Measurements from ENCODE around the gene BMERB1. TPM values are rescaled to one million over a fixed set of nuclear protein-coding genes. Genes with fewer than 3 reads are reported as not detected.

BMERB1 gene
- total RNA-seq, 4 donors from 2014 or later = 75.6 to 103 (median 92.9) TPM

DNA sequence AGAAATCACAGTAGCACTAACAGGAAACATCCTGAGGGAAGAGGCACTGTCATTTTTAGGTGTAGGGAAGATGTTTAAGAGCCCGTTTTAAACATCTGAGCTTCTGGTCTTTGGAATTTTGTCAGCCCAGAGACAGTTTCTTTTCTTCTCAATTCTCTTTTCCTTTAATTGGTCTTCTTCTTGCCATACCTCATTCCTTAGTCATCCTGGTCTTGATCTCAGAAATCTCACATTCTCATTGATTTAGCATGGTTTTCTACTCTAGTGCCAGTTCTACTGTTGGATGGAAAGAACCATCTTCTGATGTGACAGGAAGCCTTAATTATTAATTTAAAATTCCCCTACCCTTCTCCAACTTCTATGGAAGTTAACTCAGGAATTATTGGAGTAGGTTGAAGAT is 25.4 kb downstream of the BMERB1 start:
- Histone ChIP-seq H3K9me3 (no peaks in the 10 kb centered on the region), H3K4me1 (peaks cover 0 to 7% (median 0%) of the 10 kb centered on the region in 4 donors), H3K36me3 (no peaks in the 10 kb centered on the region), H3K4me3 (no peak overlapping the region), H3K27ac (replicated peaks in 1 of 4) (no peak overlapping the region), H3K27me3 (no peaks in the 10 kb centered on the region)
- 92% methylated on average over 1 of the region's 1 CpG for WGBS
- intact Hi-C loops (cut with DNase I) = no loop called here
- no peak for TF ChIP-seq POLR2A (IDR thresholded peaks at IDR 0.05; ENCODE audit: low read depth)
- TF ChIP-seq EP300 (IDR thresholded peaks at IDR 0.05) = no peak
- TF ChIP-seq POLR2AphosphoS5 (IDR thresholded peaks at IDR 0.05) = no peak
- TF ChIP-seq CTCF (IDR thresholded peaks at IDR 0.05) = no peak
- no peak for DNase-seq (ENCODE audit: extremely low spot score)

DNA sequence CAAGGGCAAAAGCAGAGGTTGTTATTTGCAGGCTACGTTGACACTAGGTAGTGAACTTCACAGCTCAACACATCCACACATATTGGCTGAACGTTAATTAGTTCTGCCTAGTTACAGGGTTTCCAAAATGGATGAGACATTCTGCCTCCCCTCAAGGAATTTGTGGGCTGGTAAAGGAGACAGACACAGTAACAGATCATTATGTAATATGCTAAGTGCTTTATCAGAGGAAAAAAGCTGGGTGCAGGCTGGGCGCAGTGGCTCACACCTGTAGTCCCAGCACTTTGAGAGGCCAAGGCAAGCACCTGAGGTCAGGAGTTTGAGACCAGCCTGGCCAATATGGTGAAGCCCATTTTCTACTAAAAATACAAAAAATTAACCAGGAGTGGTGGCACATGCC is 26.2 kb downstream of the BMERB1 start:
- H3K27ac ChIP-seq (replicated peaks in 1 of 4) = no peak overlapping the region
- H3K36me3 ChIP-seq = no peaks in the 10 kb centered on the region
- H3K9me3 ChIP-seq = no peaks in the 10 kb centered on the region
- no peak overlapping the region for H3K4me3 ChIP-seq
- no peak for DNase-seq (ENCODE audit: extremely low spot score)
- H3K4me1 ChIP-seq = peaks cover 0 to 7% (median 0%) of the 10 kb centered on the region in 4 donors
- intact Hi-C loops (cut with DNase I) = no loop called here
- WGBS = 80% methylated on average over 3 of the region's 3 CpGs
- TF ChIP-seq EP300 (IDR thresholded peaks at IDR 0.05) (no peak), CTCF (IDR thresholded peaks at IDR 0.05) (no peak), POLR2AphosphoS5 (IDR thresholded peaks at IDR 0.05) (no peak), POLR2A (IDR thresholded peaks at IDR 0.05; ENCODE audit: low read depth) (no peak)
- no peaks in the 10 kb centered on the region for H3K27me3 ChIP-seq

- Histone ChIP-seq H3K9me3 (no peaks in the 10 kb centered on the region), H3K4me3 (no peak overlapping the region), H3K27ac (replicated peaks in 1 of 4) (no peak overlapping the region), H3K4me1 (peaks cover 0 to 7% (median 0%) of the 10 kb centered on the region in 4 donors), H3K27me3 (no peaks in the 10 kb centered on the region), H3K36me3 (no peaks in the 10 kb centered on the region)
- 87% methylated on average over 6 of the region's 6 CpGs for WGBS
- no peak for DNase-seq (ENCODE audit: extremely low spot score)
- TF ChIP-seq EP300 (IDR thresholded peaks at IDR 0.05) (no peak), POLR2AphosphoS5 (IDR thresholded peaks at IDR 0.05) (no peak), POLR2A (IDR thresholded peaks at IDR 0.05; ENCODE audit: low read depth) (no peak), CTCF (IDR thresholded peaks at IDR 0.05) (no peak)
- intact Hi-C loops (cut with DNase I) = no loop called here
Observed at GRCh38 chr16:15461376-15461775, 27.0 kb downstream of the BMERB1 start.

GRCh38 chr16:15464401-15465186 is 30.2 kb downstream of the BMERB1 start:
- TF ChIP-seq EP300 (IDR thresholded peaks at IDR 0.05) = no peak
- no peak for TF ChIP-seq CTCF (IDR thresholded peaks at IDR 0.05)
- no peak for TF ChIP-seq POLR2A (IDR thresholded peaks at IDR 0.05; ENCODE audit: low read depth)
- TF ChIP-seq POLR2AphosphoS5 (IDR thresholded peaks at IDR 0.05) = no peak
- intact Hi-C loops (cut with DNase I) = no loop called here
- H3K4me1 ChIP-seq = peaks cover 0 to 7% (median 0%) of the 10 kb centered on the region in 4 donors

More at GRCh38 chr16:15464401-15465186, 30.2 kb downstream of the BMERB1 start:
- no peaks in the 10 kb centered on the region for H3K27me3 ChIP-seq
- no peaks in the 10 kb centered on the region for H3K36me3 ChIP-seq
- H3K9me3 ChIP-seq = peaks cover 0 to 9% (median 0%) of the 10 kb centered on the region in 4 donors
- 82% methylated on average over 4 of the region's 4 CpGs for WGBS
- no peak for DNase-seq (ENCODE audit: extremely low spot score)
- H3K27ac ChIP-seq (replicated peaks in 1 of 4) = no peak overlapping the region
- H3K4me3 ChIP-seq = no peak overlapping the region
